ENCODE measurements around the gene MEI1.

DNA sequence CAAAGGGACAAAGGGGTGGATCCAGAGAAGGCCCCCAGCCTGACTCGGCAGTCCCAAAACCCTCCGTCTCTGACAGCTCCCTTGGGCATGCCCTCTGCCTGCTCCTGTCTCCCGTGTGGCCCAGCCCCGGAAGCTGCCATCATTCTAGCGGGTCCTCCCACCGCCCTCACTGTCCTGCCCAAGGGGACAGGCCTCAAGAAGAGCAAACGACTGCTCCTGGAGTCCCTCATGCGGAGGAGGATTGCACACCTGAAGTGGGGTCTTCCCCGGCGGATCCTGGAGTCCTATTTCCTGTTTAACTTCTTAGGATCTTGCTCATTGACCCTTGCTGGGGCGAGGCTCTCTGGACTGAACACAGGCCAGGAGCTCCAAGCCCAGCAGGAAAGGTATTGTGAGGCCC is 2.6 kb upstream of the MEI1 start:
- TF ChIP-seq, protein P1, sequence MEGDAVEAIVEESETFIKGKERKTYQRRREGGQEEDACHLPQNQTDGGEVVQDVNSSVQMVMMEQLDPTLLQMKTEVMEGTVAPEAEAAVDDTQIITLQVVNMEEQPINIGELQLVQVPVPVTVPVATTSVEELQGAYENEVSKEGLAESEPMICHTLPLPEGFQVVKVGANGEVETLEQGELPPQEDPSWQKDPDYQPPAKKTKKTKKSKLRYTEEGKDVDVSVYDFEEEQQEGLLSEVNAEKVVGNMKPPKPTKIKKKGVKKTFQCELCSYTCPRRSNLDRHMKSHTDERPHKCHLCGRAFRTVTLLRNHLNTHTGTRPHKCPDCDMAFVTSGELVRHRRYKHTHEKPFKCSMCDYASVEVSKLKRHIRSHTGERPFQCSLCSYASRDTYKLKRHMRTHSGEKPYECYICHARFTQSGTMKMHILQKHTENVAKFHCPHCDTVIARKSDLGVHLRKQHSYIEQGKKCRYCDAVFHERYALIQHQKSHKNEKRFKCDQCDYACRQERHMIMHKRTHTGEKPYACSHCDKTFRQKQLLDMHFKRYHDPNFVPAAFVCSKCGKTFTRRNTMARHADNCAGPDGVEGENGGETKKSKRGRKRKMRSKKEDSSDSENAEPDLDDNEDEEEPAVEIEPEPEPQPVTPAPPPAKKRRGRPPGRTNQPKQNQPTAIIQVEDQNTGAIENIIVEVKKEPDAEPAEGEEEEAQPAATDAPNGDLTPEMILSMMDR (conservative IDR thresholded peaks at IDR 0.05; ENCODE audit: low read length): no peak
- TF ChIP-seq EZH2phosphoT487 (IDR thresholded peaks at IDR 0.05; ENCODE audit: borderline replicate concordance): no peak

Measured in Loucy (cell line).